PFSK-1 (cell line): ENCODE data around the gene ACD.

Source experiments
- FOXP2 ChIP-seq: optimal IDR thresholded peaks from 2 replicates; pipeline ENCODE3; 2011; ENCODE audit warnings: borderline replicate concordance, control low read depth, inconsistent platforms; ENCODE audit not compliant: insufficient read depth; ENCODE audit errors: extremely low read length, extremely low read depth
- POLR2AphosphoS5 ChIP-seq: IDR thresholded peaks from 2 replicates; pipeline ENCODE4 v1.6.1; 2012; ENCODE audit warnings: low read depth, mild to moderate bottlenecking, control low read depth, low read length, moderate library complexity
- REST ChIP-seq, 2 experiments: IDR thresholded peaks; 2 replicates each; pipeline versions ENCODE4 v1.6.1 to v1.8.0; 2011 to 2012; ENCODE audit warnings: low read depth in 2 of 2, low read length in 2 of 2, control low read depth in 1 of 2, inconsistent platforms in 1 of 2, mild to moderate bottlenecking in 1 of 2, moderate library complexity in 1 of 2; ENCODE audit not compliant: insufficient read depth in 1 of 2
- SIN3A ChIP-seq: IDR thresholded peaks from 2 replicates; pipeline ENCODE4 v1.6.1; 2012; ENCODE audit warnings: mild to moderate bottlenecking, low read length, moderate library complexity, borderline replicate concordance; ENCODE audit not compliant: insufficient read depth
- TAF1 ChIP-seq: IDR thresholded peaks from 2 replicates; pipeline ENCODE4 v1.6.1; 2012; ENCODE audit warnings: low read length, control low read depth, borderline replicate concordance; ENCODE audit not compliant: insufficient read depth

- TF ChIP-seq POLR2AphosphoS5, result no peak
- TF ChIP-seq SIN3A, result no peak
- TF ChIP-seq TAF1, result no peak
- no peak for TF ChIP-seq REST (IDR thresholded peaks at IDR 0.05; ENCODE audit: insufficient read depth in 1 of 2, low read depth in 2 of 2, low read length in 2 of 2)
- no peak for TF ChIP-seq FOXP2
These were observed 31.8 kb downstream of the ACD start for GRCh38 chr16:67628216-67628615.
